Ovary (tissue), 9 donors: ENCODE results near the gene MIX23. TPM values are rescaled to one million over a fixed set of nuclear protein-coding genes. Genes with fewer than 3 reads are reported as not detected.

Experiments
- DNase-seq, 5 donors: peaks; one replicate each; pipeline ENCODE4 v3.0.0-alpha.2; 2019 to 2020
- H3K27ac ChIP-seq, 2 donors: fragments of 200-600 bp; one replicate each; pipeline versions ENCODE4 v1.5.1 to v1.8.0; 2019 to 2022
- H3K27me3 ChIP-seq: fragments of 200-600 bp; one replicate; pipeline ENCODE4 v1.8.0; 2022
- H3K36me3 ChIP-seq: fragments of 200-600 bp; sonication (generic); one replicate; pipeline ENCODE4 v1.5.1; 2019
- H3K4me1 ChIP-seq: one replicate; pipeline ENCODE4 v1.8.1; 2013; ENCODE audit warnings: mild to moderate bottlenecking, moderate library complexity; ENCODE audit not compliant: insufficient read depth
- H3K4me3 ChIP-seq: fragments of 200-600 bp; sonication (generic); one replicate; pipeline ENCODE4 v1.5.1; 2017
- H3K9me3 ChIP-seq, 2 donors: fragments of 200-600 bp in 1 of 2; sonication (generic) in 1 of 2; one replicate each; pipeline versions ENCODE4 v1.5.1 to v1.8.1; 2013 to 2019; ENCODE audit warnings: mild to moderate bottlenecking in 1 of 2, moderate library complexity in 1 of 2
- CTCF ChIP-seq, 3 donors: fragments of 450-650 bp in 2 of 3; fragments of 200-600 bp in 1 of 3; IDR thresholded peaks; one replicate each; pipeline versions ENCODE4 v1.5.1 to v1.8.0; 2016 to 2022; ENCODE audit warnings: antibody characterized with exemption in 3 of 3, mild to moderate bottlenecking in 1 of 3
- EP300 ChIP-seq: sonication (generic); formaldehyde crosslinking; IDR thresholded peaks from one replicate; pipeline ENCODE4 v1.6.1; 2017; ENCODE audit warnings: antibody characterized with exemption
- POLR2A ChIP-seq: fragments of 450-650 bp; IDR thresholded peaks from one replicate; pipeline ENCODE4 v1.6.1; 2017; ENCODE audit warnings: antibody characterized with exemption, mild to moderate bottlenecking, moderate library complexity
- WGBS, 3 donors: extraction: QIAGEN DNeasy Blood & Tissue Kit in 1 of 3; methylation state at CpG; one replicate each; pipeline versions ENCODE4 v1.1.5 to v1.1.7; 2013 to 2017; 5-methylcytosine and 5-hydroxymethylcytosine counted together
- intact Hi-C, 4 donors: fragments of 100-400 bp; cut with DNase I; formaldehyde crosslinking; loops; one replicate each; pipeline versions ENCODE4 v1.11.0 to v1.15.1; 2022 to 2023
- polyA plus RNA-seq, 2 donors: library from polyadenylated mRNA; stranded (reverse); fragments of 200-250 nt in 1 of 2; fragments of 350-450 nt in 1 of 2; fragmentation: Illumina TruSeq in 1 of 2; extraction: RNeasy Lipid Tissue Mini Kit (QIAGEN cat#74804) in 1 of 2; gene quantifications; one replicate each; pipeline ENCODE4 v1.2.3, GENCODE V29; 2013 to 2014
- total RNA-seq, 7 donors: library from RNA; depleted of rRNA in 2 of 7; stranded (reverse); fragments of >200 nt in 2 of 7; fragmentation: NEBNext Ultra II Directional in 3 of 7; extraction: Animal tissue kit (Norgen Biotek cat#: 25700) in 3 of 7; gene quantifications; one replicate each; pipeline versions ENCODE4 v1.1.0 to v1.2.4, GENCODE V29; 2016 to 2023
- donor health status: DM: no; HTN: no; CAD: no; lungs with moderate emphysema.
- donor health status: DM: no; HTN: no; CAD: no.
- donor health status: Bipolar disorder and iron deficiency.
- donor health status: DM: yes; HTN: yes; CAD: no.
- donor health status: DM: no; HTN: no; CAD: no.
- donor health status: DM: yes; HTN: yes; CAD: no.

The MIX23 gene
- total and polyA plus RNA-seq, 9 donors, result 8.0 to 30.7 (median 16.7) TPM

- Histone ChIP-seq H3K9me3 (no peaks in the 10 kb centered on the region), H3K36me3 (no peaks in the 10 kb centered on the region), H3K27me3 (no peaks in the 10 kb centered on the region), H3K27ac (no peak overlapping the region), H3K4me1 (peaks cover 2% of the 10 kb centered on the region), H3K4me3 (no peak overlapping the region)
- DNase-seq, result no peak
- no peak for TF ChIP-seq EP300
- no peak for TF ChIP-seq CTCF (IDR thresholded peaks at IDR 0.05)
- TF ChIP-seq POLR2A, result no peak
- 64 to 66% (median 64%) methylated on average over 3 of the region's 3 CpGs for WGBS, 3 donors
- intact Hi-C loops, result loop anchor here in 1 of 4 donors (10.0 kb wide), 1 partner anchor 289 kb away; the partner anchor contains the start of gene PARP14
Observed at GRCh38 chr3:122395582-122395981, 12.6 kb upstream of the MIX23 start.

GRCh38 chr3:122394173-122394572 is 11.1 kb upstream of the MIX23 start:
- intact Hi-C loops, result loop anchor here in 2 of 4 donors (5.0 to 10.0 kb wide), 2 partner anchors 283 to 291 kb away; partner anchors contain the start of gene PARP14 (in 1 of the 2)
- H3K4me1 ChIP-seq, result peaks cover 4% of the 10 kb centered on the region

GRCh38 chr3:122392868-122393844 is 10.1 kb upstream of the MIX23 start:
- no peaks in the 10 kb centered on the region for H3K27me3 ChIP-seq
- no peaks in the 10 kb centered on the region for H3K36me3 ChIP-seq
- WGBS, 3 donors, result 37 to 58% (median 50%) methylated on average over 2 of the region's 2 CpGs
- TF ChIP-seq EP300 (no peak), CTCF (IDR thresholded peaks at IDR 0.05) (peak; percentile 45 to 60 (median 51))
- no peaks in the 10 kb centered on the region for H3K9me3 ChIP-seq
- no peak for DNase-seq
- H3K4me3 ChIP-seq, result no peak overlapping the region
- no peak overlapping the region for H3K27ac ChIP-seq
- H3K4me1 ChIP-seq, result peaks cover 4% of the 10 kb centered on the region
- intact Hi-C loops, result loop anchor here in 2 of 4 donors (5.0 to 10.0 kb wide), 2 partner anchors 284 to 292 kb away; partner anchors contain the start of gene PARP14 (in 1 of the 2)

More at GRCh38 chr3:122394173-122394572, 11.1 kb upstream of the MIX23 start:
- no peaks in the 10 kb centered on the region for H3K36me3 ChIP-seq
- H3K27ac ChIP-seq, result no peak overlapping the region
- WGBS, 3 donors, result 66 to 80% (median 79%) methylated on average over 1 of the region's 1 CpG
- DNase-seq, result no peak
- H3K9me3 ChIP-seq, result no peaks in the 10 kb centered on the region
- TF ChIP-seq CTCF (IDR thresholded peaks at IDR 0.05), result no peak
- TF ChIP-seq POLR2A, result no peak
- TF ChIP-seq EP300, result no peak
- H3K27me3 ChIP-seq, result no peaks in the 10 kb centered on the region
- H3K4me3 ChIP-seq, result no peak overlapping the region

GRCh38 chr3:122391681-122392446 is 8.8 kb upstream of the MIX23 start:
- no peak overlapping the region for H3K4me3 ChIP-seq
- no peaks in the 10 kb centered on the region for H3K27me3 ChIP-seq
- no peak overlapping the region for H3K27ac ChIP-seq
- DNase-seq, result no peak
- 81 to 85% (median 83%) methylated on average over 2 of the region's 2 CpGs for WGBS, 3 donors
- H3K9me3 ChIP-seq, result no peaks in the 10 kb centered on the region
- no peaks in the 10 kb centered on the region for H3K36me3 ChIP-seq
- H3K4me1 ChIP-seq, result peaks cover 4% of the 10 kb centered on the region
- intact Hi-C loops, result loop anchor here in 2 of 4 donors (5.0 to 10.0 kb wide), 2 partner anchors 285 to 293 kb away; partner anchors contain the start of gene PARP14 (in 1 of the 2)
- no peak for TF ChIP-seq CTCF (IDR thresholded peaks at IDR 0.05)
- no peak for TF ChIP-seq EP300
- TF ChIP-seq POLR2A, result no peak
